HEK293T (cell line): ENCODE results near the gene NME3.

ENCODE experiments used
- ARNT ChIP-seq: fragments of 450-650 bp; IDR thresholded peaks from 2 replicates; pipeline ENCODE4 v1.6.1; 2017; ENCODE audit warnings: mild to moderate bottlenecking
- BHLHE40 ChIP-seq: fragments of 450-650 bp; IDR thresholded peaks from 2 replicates; pipeline ENCODE4 v1.6.1; 2016; ENCODE audit warnings: mild to moderate bottlenecking, moderate library complexity, borderline replicate concordance
- ELF4 ChIP-seq: fragments of 450-650 bp; IDR thresholded peaks from 2 replicates; pipeline ENCODE4 v1.6.1; 2017; ENCODE audit warnings: antibody characterized with exemption
- FOXA1 ChIP-seq: fragments of 450-650 bp; IDR thresholded peaks from 2 replicates; pipeline ENCODE4 v1.6.1; 2016; ENCODE audit warnings: mild to moderate bottlenecking
- FOXK2 ChIP-seq: fragments of 450-650 bp; IDR thresholded peaks from 2 replicates; pipeline ENCODE4 v1.6.1; 2016; ENCODE audit warnings: mild to moderate bottlenecking
- HDGF ChIP-seq: fragments of 450-650 bp; IDR thresholded peaks from 2 replicates; pipeline ENCODE4 v1.6.1; 2017; ENCODE audit warnings: antibody characterized with exemption, borderline replicate concordance
- LEF1 ChIP-seq: fragments of 450-650 bp; IDR thresholded peaks from 2 replicates; pipeline ENCODE4 v1.6.1; 2017; ENCODE audit warnings: mild to moderate bottlenecking, borderline replicate concordance
- NFRKB ChIP-seq: fragments of 450-650 bp; IDR thresholded peaks from 2 replicates; pipeline ENCODE4 v1.6.1; 2016; ENCODE audit warnings: mild to moderate bottlenecking, moderate library complexity
- SP1 ChIP-seq: fragments of 450-650 bp; IDR thresholded peaks from 2 replicates; pipeline ENCODE4 v1.6.1; 2017
- TARDBP ChIP-seq: fragments of 450-650 bp; IDR thresholded peaks from 2 replicates; pipeline ENCODE4 v1.6.1; 2016

GRCh38 chr16:1724491-1724890 is 46.9 kb downstream of the NME3 start:
- TF ChIP-seq FOXK2 (no peak), ELF4 (no peak), TARDBP (no peak), BHLHE40 (no peak), NFRKB (no peak), SP1 (no peak), HDGF (no peak), LEF1 (no peak), FOXA1 (no peak), ARNT (no peak)
